ENCODE results near the gene DENND10. TPM values are rescaled to one million over a fixed set of nuclear protein-coding genes. Genes with fewer than 3 reads are reported as not detected.

Gene DENND10
- total RNA-seq, 4 donors from 2014 or later, result 23.8 to 50.2 (median 42.8) TPM

DNA sequence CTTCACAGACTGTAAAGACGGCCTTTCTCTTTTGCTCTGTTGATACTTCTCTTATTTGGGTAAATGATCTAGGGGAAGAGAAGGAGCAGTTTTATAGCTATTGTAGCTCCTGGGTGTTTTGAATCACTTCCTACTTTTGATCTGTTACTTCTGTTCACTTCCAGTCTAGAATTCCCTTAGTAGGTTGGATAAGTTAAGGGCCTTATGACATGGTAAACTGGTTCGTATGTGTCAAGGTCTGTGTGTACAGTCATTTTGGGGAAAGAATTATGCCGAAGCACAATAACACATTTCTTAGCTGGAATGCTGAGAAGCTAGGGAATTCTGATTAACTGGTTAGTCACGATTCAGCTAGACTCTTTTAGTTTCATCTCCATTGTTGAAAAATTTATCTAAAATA is 8.1 kb downstream of the DENND10 start:
- no peak for TF ChIP-seq POLR2A (IDR thresholded peaks at IDR 0.05)
- Histone ChIP-seq H3K9me3 (no peaks in the 10 kb centered on the region), H3K4me1 (no peaks in the 10 kb centered on the region), H3K27ac (no peak overlapping the region), H3K4me3 (no peak overlapping the region), H3K27me3 (no peaks in the 10 kb centered on the region), H3K36me3 (no peaks in the 10 kb centered on the region)
- no peak for DNase-seq
- intact Hi-C loops (cut with DNase I; ENCODE audit: low total_unique reads), result no loop called here

DNA sequence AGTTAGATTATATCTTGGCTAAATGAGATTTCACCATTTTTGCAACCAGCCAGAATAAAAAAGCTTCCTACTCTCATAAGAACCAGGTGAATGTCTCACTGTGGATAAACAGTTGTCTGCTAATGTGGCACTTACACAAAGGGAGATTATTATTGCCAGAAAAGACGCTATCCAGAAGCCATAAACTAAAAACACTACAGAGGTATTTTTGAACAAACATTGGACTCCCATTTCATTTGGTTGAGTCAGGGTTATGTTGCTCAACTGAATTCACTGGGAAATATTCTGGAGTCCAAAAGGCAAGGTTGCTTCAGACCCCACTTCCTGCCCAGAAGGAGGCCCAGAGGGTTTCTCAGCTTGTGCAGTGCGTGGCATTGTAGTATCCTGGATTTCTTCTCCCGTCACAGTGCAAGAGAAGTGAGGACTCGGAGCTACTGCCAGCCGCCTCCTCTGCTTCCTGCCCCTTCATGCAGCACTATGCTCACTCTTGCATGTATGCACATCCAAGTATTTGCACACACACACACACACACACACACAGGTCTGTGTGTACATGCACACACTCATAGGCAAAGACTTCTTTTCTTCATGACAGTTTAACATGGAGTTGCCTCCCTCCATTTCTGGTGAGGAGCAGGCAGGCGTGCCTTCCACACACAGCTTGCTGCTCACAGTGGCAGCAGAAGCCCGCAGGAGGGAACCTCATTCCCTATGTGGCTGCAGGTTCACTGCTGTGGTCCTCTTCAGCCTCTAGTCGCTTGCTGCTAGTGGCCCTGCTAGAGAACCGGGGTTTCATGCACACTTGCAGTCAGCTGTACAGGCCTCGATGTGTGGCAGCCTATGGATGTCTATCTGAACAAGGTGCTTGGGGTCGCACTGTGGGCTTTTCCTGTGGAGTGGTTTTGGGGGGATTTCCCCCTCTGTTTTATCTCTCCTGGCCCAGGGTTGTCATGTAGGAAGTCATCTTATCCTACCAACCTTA is 10.1 kb downstream of the DENND10 start:
- TF ChIP-seq, protein P1, sequence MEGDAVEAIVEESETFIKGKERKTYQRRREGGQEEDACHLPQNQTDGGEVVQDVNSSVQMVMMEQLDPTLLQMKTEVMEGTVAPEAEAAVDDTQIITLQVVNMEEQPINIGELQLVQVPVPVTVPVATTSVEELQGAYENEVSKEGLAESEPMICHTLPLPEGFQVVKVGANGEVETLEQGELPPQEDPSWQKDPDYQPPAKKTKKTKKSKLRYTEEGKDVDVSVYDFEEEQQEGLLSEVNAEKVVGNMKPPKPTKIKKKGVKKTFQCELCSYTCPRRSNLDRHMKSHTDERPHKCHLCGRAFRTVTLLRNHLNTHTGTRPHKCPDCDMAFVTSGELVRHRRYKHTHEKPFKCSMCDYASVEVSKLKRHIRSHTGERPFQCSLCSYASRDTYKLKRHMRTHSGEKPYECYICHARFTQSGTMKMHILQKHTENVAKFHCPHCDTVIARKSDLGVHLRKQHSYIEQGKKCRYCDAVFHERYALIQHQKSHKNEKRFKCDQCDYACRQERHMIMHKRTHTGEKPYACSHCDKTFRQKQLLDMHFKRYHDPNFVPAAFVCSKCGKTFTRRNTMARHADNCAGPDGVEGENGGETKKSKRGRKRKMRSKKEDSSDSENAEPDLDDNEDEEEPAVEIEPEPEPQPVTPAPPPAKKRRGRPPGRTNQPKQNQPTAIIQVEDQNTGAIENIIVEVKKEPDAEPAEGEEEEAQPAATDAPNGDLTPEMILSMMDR (IDR thresholded peaks at IDR 0.05), result no peak
- no peak for TF ChIP-seq POLR2A (IDR thresholded peaks at IDR 0.05)
- no peaks in the 10 kb centered on the region for H3K27me3 ChIP-seq
- peak overlapping the region; percentile 46 to 50 for H3K27ac ChIP-seq
- no peaks in the 10 kb centered on the region for H3K4me1 ChIP-seq
- H3K36me3 ChIP-seq, result no peaks in the 10 kb centered on the region
- no peak overlapping the region for H3K4me3 ChIP-seq
- intact Hi-C loops (cut with DNase I; ENCODE audit: low total_unique reads), result no loop called here
- DNase-seq, result peak in 1 of 2 donors; percentile 37
- no peaks in the 10 kb centered on the region for H3K9me3 ChIP-seq

DNA sequence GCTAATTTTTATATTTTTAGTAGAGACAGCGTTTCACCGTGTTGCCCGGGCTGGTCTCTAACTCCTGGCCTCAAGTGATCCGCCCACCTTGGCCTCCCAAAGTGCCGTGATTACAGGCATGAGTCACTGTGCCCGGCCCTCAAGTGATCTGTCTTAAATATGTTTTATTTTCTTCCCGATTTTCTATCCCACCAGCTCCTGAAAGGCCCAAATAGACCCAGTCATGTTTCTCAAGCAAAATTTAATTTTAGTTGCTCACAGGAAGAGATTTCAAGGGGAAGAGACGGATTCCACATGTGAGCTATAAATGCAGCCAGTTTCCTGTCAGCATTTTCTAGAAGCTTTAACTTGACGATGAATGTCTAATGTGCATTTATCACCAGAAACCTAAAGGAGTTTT is 12.0 kb downstream of the DENND10 start:
- TF ChIP-seq POLR2A (IDR thresholded peaks at IDR 0.05), result no peak
- TF ChIP-seq, protein P1 (IDR thresholded peaks at IDR 0.05), result no peak
- no peak for DNase-seq
- Histone ChIP-seq H3K36me3 (no peaks in the 10 kb centered on the region), H3K4me3 (no peak overlapping the region), H3K4me1 (no peaks in the 10 kb centered on the region), H3K27ac (peak overlapping the region in 1 of 2 donors; percentile 3), H3K27me3 (no peaks in the 10 kb centered on the region), H3K9me3 (no peaks in the 10 kb centered on the region)
- intact Hi-C loops (cut with DNase I; ENCODE audit: low total_unique reads), result no loop called here

DNA sequence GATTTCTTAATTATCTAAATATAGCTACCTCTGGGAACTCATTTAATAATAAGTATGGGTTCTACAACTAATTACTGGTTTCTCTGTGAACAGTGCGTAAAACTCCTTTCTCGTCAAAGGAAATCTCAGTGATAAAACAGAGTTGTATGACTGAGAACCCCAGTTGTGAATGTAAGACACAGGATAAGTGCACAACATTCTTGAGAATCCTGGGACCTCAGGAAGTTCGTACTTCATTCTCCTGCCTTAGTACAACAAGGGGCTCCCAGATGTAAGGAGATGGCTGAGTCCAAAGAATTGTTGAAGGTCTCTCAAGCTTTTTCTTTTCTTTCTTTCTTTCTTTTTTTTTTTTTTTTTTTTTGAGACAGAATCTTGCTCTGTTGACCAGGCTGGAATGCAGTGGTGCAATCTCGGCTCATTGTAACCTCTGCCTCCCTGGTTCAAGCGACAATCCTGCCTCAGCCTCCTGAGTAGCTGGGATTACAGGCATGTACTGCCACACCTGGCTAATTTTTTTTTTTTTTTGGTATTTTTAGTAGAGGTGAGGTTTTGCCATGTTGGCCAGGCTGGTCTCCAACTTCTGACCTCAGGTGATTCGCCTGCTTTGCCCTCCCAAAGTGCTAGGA is 12.5 kb downstream of the DENND10 start:
- TF ChIP-seq POLR2A (IDR thresholded peaks at IDR 0.05), result no peak
- TF ChIP-seq, protein P1 (IDR thresholded peaks at IDR 0.05), result no peak
- no peak for DNase-seq
- peak overlapping the region in 1 of 2 donors; percentile 3 for H3K27ac ChIP-seq
- intact Hi-C loops (cut with DNase I; ENCODE audit: low total_unique reads), result no loop called here
- H3K4me3 ChIP-seq, result no peak overlapping the region
- no peaks in the 10 kb centered on the region for H3K27me3 ChIP-seq
- no peaks in the 10 kb centered on the region for H3K4me1 ChIP-seq
- no peaks in the 10 kb centered on the region for H3K36me3 ChIP-seq
- H3K9me3 ChIP-seq, result no peaks in the 10 kb centered on the region

DNA sequence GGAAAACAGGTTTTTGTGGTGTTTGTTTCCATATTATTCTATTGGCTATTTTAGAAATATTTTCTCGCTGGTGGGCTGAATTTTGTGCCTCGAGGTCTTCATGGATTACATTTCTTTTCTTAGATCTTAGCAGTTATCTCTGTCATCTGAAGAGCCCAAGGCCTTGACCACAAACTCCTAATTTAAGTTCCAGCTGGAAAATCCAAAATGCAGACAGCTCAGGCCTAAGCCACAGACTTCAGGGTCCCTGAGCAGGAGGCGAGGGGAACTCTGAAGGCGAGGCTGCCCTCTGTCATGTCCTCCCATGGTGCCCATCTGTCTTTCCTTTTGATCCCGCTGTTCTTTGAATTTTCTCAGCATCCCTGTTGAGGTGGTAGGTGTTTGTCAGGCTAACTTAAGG is 14.3 kb downstream of the DENND10 start:
- intact Hi-C loops (cut with DNase I; ENCODE audit: low total_unique reads), result no loop called here
- no peak for DNase-seq

More for the DNA sequence above, 14.3 kb downstream of the DENND10 start:
- Histone ChIP-seq H3K27ac (no peak overlapping the region), H3K27me3 (no peaks in the 10 kb centered on the region), H3K9me3 (no peaks in the 10 kb centered on the region), H3K36me3 (no peaks in the 10 kb centered on the region), H3K4me1 (no peaks in the 10 kb centered on the region), H3K4me3 (no peak overlapping the region)
- TF ChIP-seq POLR2A (IDR thresholded peaks at IDR 0.05), result no peak
- TF ChIP-seq, protein P1 (IDR thresholded peaks at IDR 0.05), result no peak
